Astrocyte of the spinal cord (primary cell): ENCODE results near the gene TNFAIP8L1.

Source experiments
- DNase-seq: peaks from one replicate; pipeline ENCODE4 v3.0.0; 2011; ENCODE audit warnings: low read depth, low spot score
- H3K4me3 ChIP-seq: 2 replicates; pipeline ENCODE4 v1.5.1; 2011; ENCODE audit warnings: low read depth, mild to moderate bottlenecking, low read length, moderate library complexity
- CTCF ChIP-seq: IDR thresholded peaks from 2 replicates; pipeline ENCODE4 v1.5.1; 2012; ENCODE audit warnings: low read depth, mild to moderate bottlenecking, low read length, inconsistent platforms
- in situ Hi-C: cut with HindIII; loops from 2 replicates; pipeline ENCODE4 v1.10.0; 2017; ENCODE audit warnings: low sequenced_read_pairs

TNFAIP8L1 gene

GRCh38 chr19:4684312-4685095, 45.2 kb downstream of the TNFAIP8L1 start:
- no peak overlapping the region for H3K4me3 ChIP-seq
- TF ChIP-seq CTCF, result no peak
- in situ Hi-C loops, result no loop called here
- no peak for DNase-seq

- in situ Hi-C loops, result no loop called here
- TF ChIP-seq CTCF, result no peak
- no peak for DNase-seq
- no peak overlapping the region for H3K4me3 ChIP-seq
Measured at GRCh38 chr19:4686700-4687099, 47.4 kb downstream of the TNFAIP8L1 start.

- no peak overlapping the region for H3K4me3 ChIP-seq
- in situ Hi-C loops, result no loop called here
- no peak for TF ChIP-seq CTCF
- DNase-seq, result no peak
Measured at GRCh38 chr19:4687396-4687795, 48.1 kb downstream of the TNFAIP8L1 start.

GRCh38 chr19:4688587-4688986, 49.3 kb downstream of the TNFAIP8L1 start:
- no peak for TF ChIP-seq CTCF
- no peak for DNase-seq
- in situ Hi-C loops, result no loop called here
- no peak overlapping the region for H3K4me3 ChIP-seq

- H3K4me3 ChIP-seq, result no peak overlapping the region
- DNase-seq, result no peak
- in situ Hi-C loops, result no loop called here
- no peak for TF ChIP-seq CTCF
Measured at GRCh38 chr19:4689403-4689802, 50.1 kb downstream of the TNFAIP8L1 start.

- no peak overlapping the region for H3K4me3 ChIP-seq
- TF ChIP-seq CTCF, result peak; percentile 25
- no peak for DNase-seq
- in situ Hi-C loops, result no loop called here
Measured at GRCh38 chr19:4690361-4690760, 51.0 kb downstream of the TNFAIP8L1 start.
